ENCODE measurements around the gene MYO5B.

DNA sequence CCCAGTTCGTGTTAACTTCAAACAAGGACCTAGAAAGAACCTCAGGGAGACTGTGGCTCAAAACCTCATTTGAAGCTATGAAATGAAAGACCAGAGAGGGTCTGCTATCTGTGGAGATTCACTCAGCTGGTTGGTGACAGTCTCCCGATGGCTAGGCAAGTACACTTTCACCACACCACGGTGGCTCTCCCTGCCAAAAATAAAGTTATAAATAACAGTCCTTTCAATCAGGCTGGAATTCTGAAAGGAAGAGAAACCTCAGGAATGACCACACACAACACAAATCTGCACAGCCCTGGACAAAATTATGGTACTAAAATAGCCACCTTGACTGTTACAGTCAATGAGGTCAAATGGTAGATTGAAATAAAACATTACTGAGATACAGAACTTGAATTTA lies 221.4 kb downstream of the MYO5B start:
- TF ChIP-seq, protein P1, sequence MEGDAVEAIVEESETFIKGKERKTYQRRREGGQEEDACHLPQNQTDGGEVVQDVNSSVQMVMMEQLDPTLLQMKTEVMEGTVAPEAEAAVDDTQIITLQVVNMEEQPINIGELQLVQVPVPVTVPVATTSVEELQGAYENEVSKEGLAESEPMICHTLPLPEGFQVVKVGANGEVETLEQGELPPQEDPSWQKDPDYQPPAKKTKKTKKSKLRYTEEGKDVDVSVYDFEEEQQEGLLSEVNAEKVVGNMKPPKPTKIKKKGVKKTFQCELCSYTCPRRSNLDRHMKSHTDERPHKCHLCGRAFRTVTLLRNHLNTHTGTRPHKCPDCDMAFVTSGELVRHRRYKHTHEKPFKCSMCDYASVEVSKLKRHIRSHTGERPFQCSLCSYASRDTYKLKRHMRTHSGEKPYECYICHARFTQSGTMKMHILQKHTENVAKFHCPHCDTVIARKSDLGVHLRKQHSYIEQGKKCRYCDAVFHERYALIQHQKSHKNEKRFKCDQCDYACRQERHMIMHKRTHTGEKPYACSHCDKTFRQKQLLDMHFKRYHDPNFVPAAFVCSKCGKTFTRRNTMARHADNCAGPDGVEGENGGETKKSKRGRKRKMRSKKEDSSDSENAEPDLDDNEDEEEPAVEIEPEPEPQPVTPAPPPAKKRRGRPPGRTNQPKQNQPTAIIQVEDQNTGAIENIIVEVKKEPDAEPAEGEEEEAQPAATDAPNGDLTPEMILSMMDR (IDR thresholded peaks at IDR 0.05; ENCODE audit: insufficient read depth, low read length, poor library complexity, severe bottlenecking), result no peak
- TF ChIP-seq EZH2phosphoT487 (conservative IDR thresholded peaks at IDR 0.05; ENCODE audit: low read length), result no peak
